T-helper 2 cell treated with Interferon-gamma antibody and Interleukin-4, amounts not matched to agents 100 ng/mL and 5 ng/mL, for 36 hours (primary cell): ENCODE results near the gene PCGF3. TPM values are rescaled to one million over a fixed set of nuclear protein-coding genes. Genes with fewer than 3 reads are reported as not detected.
"Not testable (repeated sequence)": the region's sequence is repeated elsewhere in the genome, so short reads cannot be mapped to it uniquely, and the experiment has no call there.

Experiments
- intact Hi-C: fragments of 100-400 bp; cut with micrococcal nuclease; formaldehyde crosslinking; loops from one replicate; pipeline ENCODE4 v1.15.1; 2023
- total RNA-seq: library from RNA; stranded (reverse); gene quantifications from 2 replicates; pipeline ENCODE4 v1.2.3, GENCODE V29; 2022

The PCGF3 gene
- total RNA-seq, 1 donor from 2014 or later, result 33.8 TPM

GRCh38 chr4:792626-793092 lies 87.0 kb downstream of the PCGF3 start:
- intact Hi-C loops, result no loop called here

GRCh38 chr4:793093-793861 lies 87.6 kb downstream of the PCGF3 start:
- intact Hi-C loops, result no loop called here

DNA sequence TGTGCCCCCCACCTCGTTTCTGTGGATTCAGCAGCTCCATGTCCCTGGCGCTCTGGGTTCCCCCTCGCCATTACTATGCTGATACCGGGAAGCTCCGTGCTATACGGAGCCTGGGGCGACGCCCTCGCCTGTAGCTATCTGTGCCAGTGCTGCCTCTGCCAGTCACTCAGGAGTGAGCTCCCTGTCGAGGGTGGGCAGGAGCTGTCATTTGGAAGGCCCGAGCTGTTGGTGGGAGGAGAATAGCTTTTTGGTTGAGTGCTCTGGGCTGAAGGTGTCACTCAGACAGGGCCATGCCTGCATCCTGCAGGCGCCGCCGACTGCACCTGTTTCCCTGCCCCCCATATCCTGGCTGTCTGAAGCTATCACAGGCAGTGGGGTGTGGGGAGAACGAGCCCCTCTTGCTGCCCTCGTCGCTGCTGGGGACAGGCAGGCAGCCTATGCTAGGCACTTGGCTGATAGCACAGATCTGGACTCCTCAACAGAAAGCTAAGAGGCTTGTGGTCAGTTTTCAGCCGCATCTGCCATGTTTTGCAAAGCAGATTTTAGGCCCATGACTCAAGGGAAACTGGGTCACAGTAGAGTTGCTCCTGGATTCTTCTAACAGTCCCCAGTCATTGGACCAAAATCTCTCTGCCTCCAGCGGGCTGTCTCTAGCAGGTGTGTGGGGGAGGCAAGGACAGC lies 88.4 kb downstream of the PCGF3 start:
- intact Hi-C loops, result no loop called here

- intact Hi-C loops, result no loop called here
These were observed 89.5 kb downstream of the PCGF3 start for GRCh38 chr4:794900-795725.

DNA sequence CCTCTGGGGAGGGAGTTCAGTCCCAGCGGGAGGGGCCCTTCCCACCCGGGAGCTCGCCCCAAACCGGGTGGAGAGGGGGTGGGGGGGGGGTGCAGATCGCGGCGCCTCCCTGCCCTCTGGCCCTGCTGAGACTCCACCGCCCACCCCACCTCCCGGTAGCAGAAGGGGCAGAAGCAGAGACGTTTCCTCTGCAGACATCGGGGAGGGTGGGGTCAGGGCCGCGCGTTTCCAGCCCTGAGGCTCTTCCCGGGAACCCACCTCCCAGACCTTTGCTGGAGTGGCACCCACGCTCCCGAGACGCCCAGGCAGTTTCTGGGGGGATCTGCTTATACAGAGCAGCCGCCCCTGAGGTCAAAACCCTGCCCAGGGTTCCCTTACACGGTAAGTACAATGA lies 90.1 kb downstream of the PCGF3 start:
- intact Hi-C loops, result no loop called here

DNA sequence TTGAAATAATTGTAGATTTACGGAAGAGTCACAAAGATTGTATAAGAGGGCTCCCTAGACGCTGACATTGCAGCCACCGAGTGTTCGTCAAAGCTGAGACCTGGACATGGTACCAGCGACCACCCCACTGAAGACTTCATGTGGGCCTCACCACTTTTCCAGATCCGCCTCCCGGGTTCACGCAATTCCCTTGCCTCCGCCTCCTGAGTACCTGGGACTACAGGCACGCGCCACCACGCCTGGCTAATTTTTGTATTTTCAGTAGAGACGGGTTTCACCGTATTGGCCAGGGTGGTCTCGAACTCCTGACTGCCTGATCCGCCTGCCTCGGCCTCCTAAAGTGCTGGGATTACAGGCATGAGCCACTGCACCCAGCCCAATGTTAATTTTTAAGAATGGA lies 90.6 kb downstream of the PCGF3 start:
- intact Hi-C loops, result no loop called here

DNA sequence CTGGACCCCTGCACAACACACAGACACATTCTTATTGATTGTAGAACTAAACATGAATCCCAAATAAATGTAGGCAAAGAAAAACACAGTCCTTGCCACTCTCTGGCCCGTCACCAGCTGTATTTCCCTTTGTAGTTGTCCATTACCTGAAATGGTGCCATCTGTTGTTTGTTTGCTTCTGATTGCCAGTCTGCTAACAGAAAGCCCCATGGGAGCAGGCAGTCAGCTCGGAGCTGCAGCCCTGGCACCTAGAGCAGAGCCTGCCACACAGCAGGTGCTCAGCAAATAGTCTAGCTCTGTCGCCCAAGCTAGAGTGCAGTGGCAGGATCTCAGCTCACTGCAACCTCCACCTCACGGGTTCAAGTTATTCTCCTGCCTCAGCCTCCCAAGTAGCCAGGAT lies 91.4 kb downstream of the PCGF3 start:
- intact Hi-C loops, result no loop called here

DNA sequence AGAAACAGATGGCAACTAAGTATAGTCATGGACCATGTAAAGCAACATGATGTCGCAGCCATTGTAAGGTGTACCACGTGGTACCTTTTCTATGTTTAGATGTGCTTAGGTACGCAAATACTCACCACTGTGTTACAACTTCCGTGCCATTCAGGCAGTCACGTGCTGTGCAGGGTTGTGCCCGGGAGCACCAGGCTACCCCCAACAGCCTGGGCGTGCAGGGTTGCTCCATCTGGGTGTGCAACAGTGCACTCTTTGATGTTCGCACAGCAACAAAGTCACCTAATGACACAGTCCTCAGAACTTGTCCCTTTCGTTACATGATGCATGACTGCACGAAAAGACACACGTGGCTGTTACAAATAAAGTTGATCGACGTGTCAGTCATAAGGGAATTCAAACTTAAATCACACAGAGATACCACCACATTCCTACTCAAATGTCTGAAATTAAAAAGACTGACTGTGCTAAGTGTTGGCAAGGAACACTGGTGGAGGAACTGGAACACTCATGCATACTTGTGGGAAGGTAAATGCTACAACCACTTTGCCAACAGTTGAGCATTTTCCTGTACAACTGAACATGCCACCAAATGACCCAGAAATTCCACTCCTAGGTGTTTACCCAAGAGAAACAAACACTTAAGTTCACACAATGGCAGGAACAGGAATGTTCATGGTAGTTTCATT lies 95.9 kb downstream of the PCGF3 start:
- intact Hi-C loops, result no loop called here

DNA sequence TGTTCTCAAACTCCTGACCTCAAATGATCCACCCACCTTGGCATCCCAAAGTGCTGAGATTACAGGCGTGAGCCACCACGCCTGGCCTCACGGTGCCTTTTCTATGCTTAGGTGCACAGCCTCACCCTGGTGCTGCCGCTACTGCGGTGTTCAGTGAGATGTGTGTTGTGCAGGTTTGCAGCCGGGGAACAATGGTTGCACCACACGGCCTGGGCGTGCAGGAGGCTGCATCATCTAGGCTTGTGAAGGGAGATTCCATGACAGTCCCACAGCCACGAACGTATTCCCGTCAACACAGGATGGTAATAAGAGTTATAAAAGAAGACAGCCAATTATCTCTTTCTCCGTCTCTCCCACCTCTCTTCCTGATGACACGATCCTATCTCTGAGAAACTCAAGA lies 98.3 kb downstream of the PCGF3 start:
- intact Hi-C loops, result no loop called here

- intact Hi-C loops, result no loop called here
These were observed 99.2 kb downstream of the PCGF3 start for GRCh38 chr4:804804-805203.

DNA sequence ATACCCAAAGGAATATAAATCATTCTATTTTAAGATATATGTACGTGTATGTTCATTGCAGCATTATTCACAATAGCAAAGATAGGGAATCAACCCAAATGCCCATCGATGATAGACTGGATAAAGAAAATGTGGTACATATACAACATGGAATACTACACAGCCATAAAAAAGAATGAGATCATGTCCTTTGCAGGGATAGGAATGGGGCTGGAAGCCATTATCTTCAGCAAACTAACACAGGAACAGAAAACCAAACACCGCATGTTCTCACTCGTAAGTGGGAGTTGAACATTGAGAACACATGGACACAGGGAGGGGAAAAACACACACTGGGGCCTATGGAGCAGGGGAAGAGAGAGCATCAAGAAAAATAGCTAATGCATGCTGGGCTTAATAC lies 101.3 kb downstream of the PCGF3 start:
- intact Hi-C loops, result not testable (repeated sequence)

DNA sequence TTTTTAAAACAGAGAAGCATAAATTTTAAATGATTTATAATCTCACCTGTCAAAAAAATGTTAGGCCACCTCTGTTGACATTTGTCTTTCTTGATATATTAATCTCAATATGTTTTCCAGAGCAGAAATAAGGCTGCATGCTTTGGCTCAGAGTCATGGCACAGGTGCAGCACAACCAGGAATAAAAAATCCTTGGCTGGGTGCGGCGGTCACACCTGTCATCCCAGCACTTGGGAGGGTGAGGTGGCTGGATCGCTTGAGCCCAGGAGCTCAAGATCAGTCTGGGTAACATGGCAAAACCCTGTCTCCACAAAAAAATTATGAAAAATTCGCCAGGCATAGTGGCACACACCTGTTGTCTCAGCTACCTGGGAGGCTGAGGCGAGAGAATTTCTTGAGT lies 102.2 kb downstream of the PCGF3 start:
- intact Hi-C loops, result no loop called here

DNA sequence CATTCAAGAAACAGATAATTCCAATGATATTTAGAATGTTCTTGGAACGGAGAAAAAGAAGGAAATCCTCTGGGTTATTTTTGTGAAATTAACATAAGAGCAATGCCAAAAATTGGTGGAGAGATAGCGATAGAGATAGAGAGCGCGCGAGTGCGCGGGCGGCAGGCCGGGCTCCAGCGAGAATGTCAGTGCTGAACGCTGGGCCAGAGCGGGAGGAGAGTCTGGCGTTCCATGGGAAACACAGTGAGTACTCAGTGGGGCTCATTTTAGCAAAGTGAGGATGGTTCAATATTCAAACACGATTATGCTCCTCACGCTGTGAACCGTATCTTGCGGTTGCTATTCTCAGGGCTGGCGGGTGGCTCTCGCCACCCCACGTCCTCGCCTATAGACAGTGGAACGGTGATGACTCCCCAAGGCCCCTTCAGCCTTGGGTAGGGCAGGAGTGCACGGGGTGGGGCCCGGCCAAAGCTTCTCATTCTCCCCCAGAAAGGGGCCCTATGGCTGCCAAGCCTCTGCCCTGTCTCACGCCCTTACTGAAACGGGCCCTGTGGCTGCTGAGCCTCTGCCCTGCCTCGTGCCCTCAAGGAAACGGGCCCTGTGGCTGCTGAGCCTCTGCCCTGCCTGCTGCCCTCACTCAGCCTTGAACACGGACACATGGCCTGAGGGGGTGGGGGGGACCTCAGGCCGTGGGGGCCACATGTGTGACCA lies 103.4 kb downstream of the PCGF3 start:
- intact Hi-C loops, result no loop called here

DNA sequence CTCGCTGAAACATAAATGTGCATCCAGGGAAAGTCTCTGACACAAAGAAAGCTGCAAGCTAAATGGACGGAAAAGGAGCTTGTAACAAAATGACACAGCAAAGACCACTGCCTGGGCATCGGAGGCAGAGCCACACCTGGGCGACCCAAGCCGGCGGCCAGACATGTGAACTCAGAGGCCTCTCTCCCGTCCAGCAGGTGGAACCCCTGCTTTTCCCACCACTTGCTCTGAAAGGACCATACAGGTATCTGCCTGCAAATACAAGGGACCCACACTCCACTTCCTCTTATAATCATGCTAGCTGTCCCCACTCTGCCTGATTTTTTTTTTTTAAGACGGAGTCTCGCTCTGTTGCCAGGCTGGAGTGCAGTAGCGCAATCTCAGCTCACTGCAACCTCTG lies 108.3 kb downstream of the PCGF3 start:
- intact Hi-C loops, result no loop called here

DNA sequence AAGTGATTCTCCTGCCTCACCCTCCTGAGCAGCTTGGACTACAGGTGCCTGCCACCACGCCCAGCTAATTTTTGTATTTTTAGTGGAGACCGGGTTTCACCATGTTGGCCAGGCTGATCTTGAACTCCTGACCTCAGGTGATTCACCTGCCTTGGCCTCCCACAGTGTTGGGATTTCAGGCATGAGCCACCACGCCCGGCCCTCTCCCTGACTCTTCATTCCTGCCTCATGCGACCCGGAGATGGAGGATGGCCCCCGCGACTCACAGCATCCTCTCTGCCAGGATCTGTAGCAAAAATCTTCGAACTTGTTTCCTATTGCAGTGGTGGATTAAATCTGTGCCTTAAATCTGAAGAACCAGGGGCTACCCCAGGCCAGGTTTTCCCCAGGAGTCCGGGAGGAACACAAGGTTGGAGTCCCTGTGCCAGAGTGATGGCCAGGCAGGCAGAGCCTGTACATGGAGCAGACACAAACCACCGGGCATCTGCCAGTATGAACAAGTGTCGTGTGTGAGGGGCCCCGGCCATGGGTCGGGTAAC lies 108.7 kb downstream of the PCGF3 start:
- intact Hi-C loops, result no loop called here

- intact Hi-C loops, result no loop called here
These were observed 110.0 kb downstream of the PCGF3 start for GRCh38 chr4:815464-816146.

- intact Hi-C loops, result no loop called here
These were observed 112.7 kb downstream of the PCGF3 start for GRCh38 chr4:818106-818921.

GRCh38 chr4:819401-820229 lies 114.0 kb downstream of the PCGF3 start:
- intact Hi-C loops, result no loop called here
